GM08714 (cell line): ENCODE results near the gene FALEC.
A peak's percentile ranks its signal among the peaks of the same experiment; 100 is the strongest.
"Not testable (repeated sequence)": the region's sequence is repeated elsewhere in the genome, so short reads cannot be mapped to it uniquely, and the experiment has no call there.

Experiments used
- H3K4me3 ChIP-seq: fragments of 200-500 bp; sonication (Bioruptor generic); 2 replicates; pipeline ENCODE4 v1.5.1; 2014; ENCODE audit warnings: mild to moderate bottlenecking, low read length, inconsistent platforms
- ZNF274 ChIP-seq: IDR thresholded peaks from 2 replicates; pipeline ENCODE4 v1.6.1; 2012; ENCODE audit warnings: mild to moderate bottlenecking, low read depth, low read length

FALEC gene

GRCh38 chr1:150576367-150576711 lies 60.8 kb downstream of the FALEC start:
- TF ChIP-seq ZNF274 = no peak
- peak overlapping the region; percentile 93; the same call in 1 of the 2 replicates for H3K4me3 ChIP-seq

- no peak for TF ChIP-seq ZNF274
- peak overlapping the region; percentile 93 for H3K4me3 ChIP-seq
These were observed 61.4 kb downstream of the FALEC start for GRCh38 chr1:150576794-150577556.

DNA sequence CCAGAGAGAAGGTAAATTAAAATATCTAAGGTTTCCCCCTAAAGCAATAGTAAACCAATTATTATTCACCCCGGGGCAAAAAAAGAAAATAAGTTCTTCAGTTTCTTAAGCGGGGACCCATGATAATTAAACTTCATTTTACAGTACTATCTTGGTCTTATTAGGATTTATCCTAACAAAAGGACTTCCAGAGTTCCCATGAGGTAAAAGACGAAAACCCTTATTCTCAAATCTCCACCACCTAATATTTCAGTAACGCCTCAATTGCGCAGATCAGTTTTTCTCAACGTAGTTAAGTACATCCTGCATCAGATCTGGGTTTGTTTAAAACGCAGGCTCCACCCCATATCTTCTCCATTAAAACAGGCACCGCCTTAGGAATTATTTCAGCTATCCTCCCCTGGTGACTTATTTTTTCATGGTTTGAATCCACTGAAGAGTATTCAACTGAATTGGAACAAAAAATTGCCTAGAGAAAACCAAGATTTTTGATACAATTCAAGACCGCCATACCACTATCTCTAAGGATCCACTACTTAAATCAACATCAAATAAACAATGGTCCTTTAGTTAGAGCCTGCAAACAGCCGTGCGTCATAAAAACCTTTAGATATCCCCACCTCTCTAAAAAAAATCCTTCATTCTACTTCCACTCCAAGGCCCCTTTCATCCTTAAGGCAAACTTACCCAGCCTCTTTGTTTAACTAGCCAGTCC lies 62.2 kb downstream of the FALEC start:
- H3K4me3 ChIP-seq = peak overlapping the region; percentile 93
- no peak for TF ChIP-seq ZNF274

- TF ChIP-seq ZNF274 = no peak
- H3K4me3 ChIP-seq = peak overlapping the region; percentile 93
These were observed 62.9 kb downstream of the FALEC start for GRCh38 chr1:150578272-150579109.

GRCh38 chr1:150579110-150579944 lies 63.8 kb downstream of the FALEC start, which contains the start of gene MCL1:
Gene MCL1 (minus strand): TSS chr1:150579610. CDS start chr1:150579530, 80 bp downstream.
- TF ChIP-seq ZNF274 = no peak
- peak within 1 kb of the TSS; percentile 93 for H3K4me3 ChIP-seq

GRCh38 chr1:150579945-150580642 lies 64.5 kb downstream of the FALEC start:
- peak overlapping the region; percentile 68 for H3K4me3 ChIP-seq
- no peak for TF ChIP-seq ZNF274

GRCh38 chr1:150580966-150581365 lies 65.4 kb downstream of the FALEC start:
- not testable (repeated sequence) for H3K4me3 ChIP-seq

- H3K4me3 ChIP-seq = not testable (repeated sequence)
These were observed 65.9 kb downstream of the FALEC start for GRCh38 chr1:150581437-150581836.

GRCh38 chr1:150581962-150582361 lies 66.4 kb downstream of the FALEC start:
- not testable (repeated sequence) for H3K4me3 ChIP-seq

DNA sequence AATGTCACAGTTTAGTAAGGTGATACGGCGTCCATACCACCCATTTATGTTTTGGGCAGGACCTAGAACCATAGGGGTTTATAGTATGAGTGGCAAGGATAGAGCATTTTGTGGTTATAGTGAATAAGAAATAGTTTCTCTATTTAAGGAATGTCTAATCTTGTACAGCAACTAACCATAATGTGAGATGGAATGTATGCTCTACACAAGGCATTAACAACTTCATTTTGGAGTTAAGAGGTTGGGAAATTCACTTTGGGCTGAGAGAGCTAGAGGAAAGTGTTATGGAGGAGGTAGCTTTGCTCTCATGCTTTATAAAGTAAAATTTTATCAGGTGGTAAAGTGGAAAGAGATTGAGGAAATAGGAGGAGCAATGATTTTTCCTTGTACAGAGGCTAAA lies 66.8 kb downstream of the FALEC start:
- TF ChIP-seq ZNF274 = no peak
- H3K4me3 ChIP-seq = no peak overlapping the region
